Stimulated activated naive CD8-positive, alpha-beta T cell treated with anti-CD3 and anti-CD28 coated beads, Interleukin-15, Interleukin-2, amounts not matched to agents 100 U/mL and 50 U/mL, for 24 hours (primary cell): ENCODE measurements around the gene NUP107.
"Not testable (repeated sequence)": the region's sequence is repeated elsewhere in the genome, so short reads cannot be mapped to it uniquely, and the experiment has no call there.

Experiments
- ATAC-seq: fragments of 150-1000 bp; cut with Tn5 transposase; one replicate; pipeline ENCODE4 v1.10.0; 2021
- DNase-seq: peaks from one replicate; pipeline ENCODE4 v3.0.0; 2021

NUP107 gene

GRCh38 chr12:68686595-68687521, at the start of gene NUP107:
TSS of gene NUP107 (plus strand) at chr12:68686978. CDS start at chr12:68687066, 88 bp downstream.
- ATAC-seq, result peak; percentile 95

GRCh38 chr12:68637439-68637838, 49.3 kb upstream of the NUP107 start:
- ATAC-seq, DNase-seq: not testable (repeated sequence)

More at GRCh38 chr12:68686595-68687521, at the start of gene NUP107:
- peak; percentile 97 for DNase-seq

GRCh38 chr12:68638171-68638570, 48.6 kb upstream of the NUP107 start:
- ATAC-seq, result no peak
- DNase-seq, result no peak

- ATAC-seq (no peak), DNase-seq (no peak)
Measured at GRCh38 chr12:68638721-68639395, 47.9 kb upstream of the NUP107 start.

GRCh38 chr12:68639396-68639767, 47.4 kb upstream of the NUP107 start:
- DNase-seq (no peak), ATAC-seq (no peak)

GRCh38 chr12:68641138-68641537, 45.6 kb upstream of the NUP107 start:
- DNase-seq (peak; percentile 46), ATAC-seq (peak; percentile 98)

GRCh38 chr12:68646484-68646883, 40.3 kb upstream of the NUP107 start:
- no peak for ATAC-seq
- no peak for DNase-seq

- DNase-seq (no peak), ATAC-seq (no peak)
Measured at GRCh38 chr12:68647507-68647906, 39.3 kb upstream of the NUP107 start.

GRCh38 chr12:68648179-68648578, 38.6 kb upstream of the NUP107 start:
- ATAC-seq (peak; percentile 59), DNase-seq (no peak)

- no peak for ATAC-seq
Measured at GRCh38 chr12:68665016-68665569, 21.7 kb upstream of the NUP107 start.

GRCh38 chr12:68667291-68667690, 19.5 kb upstream of the NUP107 start:
- ATAC-seq (no peak), DNase-seq (no peak)

More at GRCh38 chr12:68665016-68665569, 21.7 kb upstream of the NUP107 start:
- no peak for DNase-seq

- ATAC-seq (no peak), DNase-seq (no peak)
Measured at GRCh38 chr12:68667896-68668295, 18.9 kb upstream of the NUP107 start.

- DNase-seq (no peak), ATAC-seq (no peak)
Measured at GRCh38 chr12:68671179-68671578, 15.6 kb upstream of the NUP107 start.

GRCh38 chr12:68673788-68674187, 13.0 kb upstream of the NUP107 start:
- ATAC-seq, result peak; percentile 64
- DNase-seq, result no peak

GRCh38 chr12:68674376-68674775, 12.4 kb upstream of the NUP107 start:
- ATAC-seq (no peak), DNase-seq (no peak)

- ATAC-seq (peak; percentile 70), DNase-seq (peak; percentile 71)
Measured at GRCh38 chr12:68675101-68675842, 11.5 kb upstream of the NUP107 start.

GRCh38 chr12:68676854-68677253, 9.9 kb upstream of the NUP107 start:
- not testable (repeated sequence) for DNase-seq, ATAC-seq

GRCh38 chr12:68686262-68686594, 550 bp upstream of the NUP107 start:
- ATAC-seq (no peak), DNase-seq (no peak)

- no peak for DNase-seq
- no peak for ATAC-seq
Measured at GRCh38 chr12:68695454-68695853, 8.7 kb downstream of the NUP107 start.

- no peak for DNase-seq
- ATAC-seq, result no peak
Measured at GRCh38 chr12:68699486-68699885, 12.7 kb downstream of the NUP107 start.

- DNase-seq (no peak), ATAC-seq (no peak)
Measured at GRCh38 chr12:68727776-68728175, 41.0 kb downstream of the NUP107 start.

- DNase-seq, result no peak
- ATAC-seq, result no peak
Measured at GRCh38 chr12:68733661-68734071, 46.9 kb downstream of the NUP107 start.
